HEK293T (cell line): Measurements from ENCODE around the gene PPP1R12B.
A peak's percentile ranks its signal among the peaks of the same experiment; 100 is the strongest.
"Not testable (repeated sequence)": the region's sequence is repeated elsewhere in the genome, so short reads cannot be mapped to it uniquely, and the experiment has no call there.

ENCODE experiments used
- CTCF ChIA-PET: fragments of 350-600 bp; formaldehyde crosslinking; extraction: SDS; loops from one replicate; lab custom pipeline; 2021; ENCODE audit warnings: antibody characterized with exemption, inconsistent platforms; lab: Yijun Ruan, JAX
- POLR2A ChIA-PET: fragments of 350-600 bp; formaldehyde crosslinking; extraction: SDS; loops from one replicate; lab custom pipeline; 2020; ENCODE audit warnings: antibody characterized with exemption, inconsistent platforms; lab: Yijun Ruan, JAX
- DNase-seq: peaks from one replicate; pipeline ENCODE4 v3.0.0; 2012; ENCODE audit warnings: mixed read lengths; ENCODE audit errors: extremely low spot score
- ARNT ChIP-seq: fragments of 450-650 bp; IDR thresholded peaks from 2 replicates; pipeline ENCODE4 v1.6.1; 2017; ENCODE audit warnings: mild to moderate bottlenecking
- ELF4 ChIP-seq: fragments of 450-650 bp; IDR thresholded peaks from 2 replicates; pipeline ENCODE4 v1.6.1; 2017; ENCODE audit warnings: antibody characterized with exemption
- FOXA1 ChIP-seq: fragments of 450-650 bp; IDR thresholded peaks from 2 replicates; pipeline ENCODE4 v1.6.1; 2016; ENCODE audit warnings: mild to moderate bottlenecking
- FOXK2 ChIP-seq: fragments of 450-650 bp; IDR thresholded peaks from 2 replicates; pipeline ENCODE4 v1.6.1; 2016; ENCODE audit warnings: mild to moderate bottlenecking
- FOXM1 ChIP-seq: fragments of 450-650 bp; IDR thresholded peaks from 2 replicates; pipeline ENCODE4 v1.6.1; 2017; ENCODE audit warnings: mild to moderate bottlenecking, borderline replicate concordance
- HDGF ChIP-seq: fragments of 450-650 bp; IDR thresholded peaks from 2 replicates; pipeline ENCODE4 v1.6.1; 2017; ENCODE audit warnings: antibody characterized with exemption, borderline replicate concordance
- NFRKB ChIP-seq: fragments of 450-650 bp; IDR thresholded peaks from 2 replicates; pipeline ENCODE4 v1.6.1; 2016; ENCODE audit warnings: mild to moderate bottlenecking, moderate library complexity
- PKNOX1 ChIP-seq: fragments of 450-650 bp; IDR thresholded peaks from 2 replicates; pipeline ENCODE4 v1.6.1; 2016
- SP1 ChIP-seq: fragments of 450-650 bp; IDR thresholded peaks from 2 replicates; pipeline ENCODE4 v1.6.1; 2017
- SUZ12 ChIP-seq: fragments of 450-650 bp; IDR thresholded peaks from 2 replicates; pipeline ENCODE4 v1.6.1; 2016; ENCODE audit warnings: mild to moderate bottlenecking
- TARDBP ChIP-seq: fragments of 450-650 bp; IDR thresholded peaks from 2 replicates; pipeline ENCODE4 v1.6.1; 2016
- ZNF384 ChIP-seq: fragments of 450-650 bp; IDR thresholded peaks from 2 replicates; pipeline ENCODE4 v1.6.1; 2016

Gene PPP1R12B

GRCh38 chr1:202484032-202484431 is 135.5 kb downstream of the PPP1R12B start:
- POLR2A ChIA-PET, DNase-seq, CTCF ChIA-PET: not testable (repeated sequence)

- POLR2A ChIA-PET, DNase-seq, CTCF ChIA-PET: not testable (repeated sequence)
Measured at GRCh38 chr1:202484820-202485219, 136.3 kb downstream of the PPP1R12B start.

- DNase-seq, POLR2A ChIA-PET, CTCF ChIA-PET: not testable (repeated sequence)
Measured at GRCh38 chr1:202488178-202488649, 139.7 kb downstream of the PPP1R12B start.

- POLR2A ChIA-PET, DNase-seq, CTCF ChIA-PET: not testable (repeated sequence)
Measured at GRCh38 chr1:202489101-202489500, 140.6 kb downstream of the PPP1R12B start.

GRCh38 chr1:202493112-202493511 is 144.6 kb downstream of the PPP1R12B start:
- CTCF ChIA-PET, POLR2A ChIA-PET, DNase-seq: not testable (repeated sequence)

GRCh38 chr1:202498542-202498941 is 150.0 kb downstream of the PPP1R12B start:
- DNase-seq, result no peak
- CTCF ChIA-PET, result no interaction called here
- TF ChIP-seq NFRKB (no peak), FOXA1 (no peak), ELF4 (no peak), FOXM1 (no peak), PKNOX1 (no peak), TARDBP (no peak), SUZ12 (no peak)
- POLR2A ChIA-PET, result no interaction called here

GRCh38 chr1:202499997-202500396 is 151.5 kb downstream of the PPP1R12B start:
- POLR2A ChIA-PET, CTCF ChIA-PET, DNase-seq: not testable (repeated sequence)

GRCh38 chr1:202501281-202501680 is 152.8 kb downstream of the PPP1R12B start:
- POLR2A ChIA-PET, result no interaction called here
- TF ChIP-seq FOXA1 (no peak), ELF4 (no peak), FOXK2 (no peak), ZNF384 (no peak), SP1 (no peak), ARNT (no peak), HDGF (no peak), PKNOX1 (no peak)
- CTCF ChIA-PET, result interaction anchor here (0.6 to 1.4 kb wide), 4 partner anchors 73 to 219 kb away, joined by 3 to 4 read pairs (median 4); no protein-coding TSS in a partner anchor
- peak; percentile 14 for DNase-seq

GRCh38 chr1:202505356-202505755 is 156.9 kb downstream of the PPP1R12B start:
- ChIA-PET CTCF (no interaction called here), POLR2A (no interaction called here)
- TF ChIP-seq SP1 (no peak), TARDBP (no peak)
- no peak for DNase-seq

- CTCF ChIA-PET, POLR2A ChIA-PET, DNase-seq: not testable (repeated sequence)
- TF ChIP-seq ARNT, result peak; percentile 65
Measured at GRCh38 chr1:202505880-202506575, 157.5 kb downstream of the PPP1R12B start.

GRCh38 chr1:202508863-202509262 is 160.4 kb downstream of the PPP1R12B start:
- CTCF ChIA-PET, POLR2A ChIA-PET, DNase-seq: not testable (repeated sequence)

- DNase-seq, POLR2A ChIA-PET, CTCF ChIA-PET: not testable (repeated sequence)
Measured at GRCh38 chr1:202513875-202514274, 165.4 kb downstream of the PPP1R12B start.
